ENCODE data around the gene GGA2. TPM values are rescaled to one million over a fixed set of nuclear protein-coding genes. Genes with fewer than 3 reads are reported as not detected.

GGA2 gene
- total RNA-seq, 4 donors from 2014 or later = 32.4 to 57.6 (median 49.6) TPM

- TF ChIP-seq, protein P1, sequence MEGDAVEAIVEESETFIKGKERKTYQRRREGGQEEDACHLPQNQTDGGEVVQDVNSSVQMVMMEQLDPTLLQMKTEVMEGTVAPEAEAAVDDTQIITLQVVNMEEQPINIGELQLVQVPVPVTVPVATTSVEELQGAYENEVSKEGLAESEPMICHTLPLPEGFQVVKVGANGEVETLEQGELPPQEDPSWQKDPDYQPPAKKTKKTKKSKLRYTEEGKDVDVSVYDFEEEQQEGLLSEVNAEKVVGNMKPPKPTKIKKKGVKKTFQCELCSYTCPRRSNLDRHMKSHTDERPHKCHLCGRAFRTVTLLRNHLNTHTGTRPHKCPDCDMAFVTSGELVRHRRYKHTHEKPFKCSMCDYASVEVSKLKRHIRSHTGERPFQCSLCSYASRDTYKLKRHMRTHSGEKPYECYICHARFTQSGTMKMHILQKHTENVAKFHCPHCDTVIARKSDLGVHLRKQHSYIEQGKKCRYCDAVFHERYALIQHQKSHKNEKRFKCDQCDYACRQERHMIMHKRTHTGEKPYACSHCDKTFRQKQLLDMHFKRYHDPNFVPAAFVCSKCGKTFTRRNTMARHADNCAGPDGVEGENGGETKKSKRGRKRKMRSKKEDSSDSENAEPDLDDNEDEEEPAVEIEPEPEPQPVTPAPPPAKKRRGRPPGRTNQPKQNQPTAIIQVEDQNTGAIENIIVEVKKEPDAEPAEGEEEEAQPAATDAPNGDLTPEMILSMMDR (IDR thresholded peaks at IDR 0.05; ENCODE audit: low read depth) = no peak
Measured at GRCh38 chr16:23512168-23512695, 1.9 kb upstream of the GGA2 start.

- TF ChIP-seq, protein P1 (IDR thresholded peaks at IDR 0.05; ENCODE audit: low read depth) = no peak
Measured at GRCh38 chr16:23511731-23512130, 1.4 kb upstream of the GGA2 start.

DNA sequence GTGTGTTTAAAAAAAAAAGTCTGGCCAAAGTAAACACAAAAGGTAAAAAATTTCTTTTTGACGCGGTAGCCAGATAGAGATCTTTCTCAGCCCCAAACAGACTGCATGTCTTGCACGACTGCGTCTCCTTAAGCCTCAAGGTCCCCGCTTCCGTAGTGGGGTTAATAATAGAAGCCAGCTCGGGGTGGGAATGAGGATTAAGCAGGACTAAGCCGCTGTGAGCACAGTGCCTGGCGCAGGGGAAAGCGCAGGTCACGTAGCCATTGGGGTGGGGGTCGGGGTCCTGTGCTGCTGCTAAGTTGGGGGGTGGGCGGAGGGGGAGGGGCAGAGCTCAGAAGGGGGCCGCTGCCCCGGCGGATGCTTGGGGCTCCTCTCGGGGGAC lies 521 bp downstream of the GGA2 start:
- TF ChIP-seq, protein P1 (IDR thresholded peaks at IDR 0.05; ENCODE audit: low read depth) = no peak

DNA sequence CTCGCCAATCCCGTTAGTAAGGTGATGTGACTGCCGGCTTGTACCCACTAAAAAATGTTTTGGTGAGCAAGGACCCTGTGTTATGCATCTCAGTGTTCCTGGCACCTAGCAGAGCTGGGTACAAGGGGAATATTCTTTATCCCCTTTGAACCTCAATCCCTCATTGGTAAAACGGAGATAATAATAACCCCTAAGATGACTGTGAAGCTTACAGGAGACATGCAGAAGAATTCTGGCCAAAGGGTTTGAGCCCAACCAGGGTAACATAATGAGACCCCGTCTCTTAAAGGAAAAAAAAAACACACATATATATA lies 896 bp downstream of the GGA2 start:
- TF ChIP-seq, protein P1 (IDR thresholded peaks at IDR 0.05; ENCODE audit: low read depth) = no peak

DNA sequence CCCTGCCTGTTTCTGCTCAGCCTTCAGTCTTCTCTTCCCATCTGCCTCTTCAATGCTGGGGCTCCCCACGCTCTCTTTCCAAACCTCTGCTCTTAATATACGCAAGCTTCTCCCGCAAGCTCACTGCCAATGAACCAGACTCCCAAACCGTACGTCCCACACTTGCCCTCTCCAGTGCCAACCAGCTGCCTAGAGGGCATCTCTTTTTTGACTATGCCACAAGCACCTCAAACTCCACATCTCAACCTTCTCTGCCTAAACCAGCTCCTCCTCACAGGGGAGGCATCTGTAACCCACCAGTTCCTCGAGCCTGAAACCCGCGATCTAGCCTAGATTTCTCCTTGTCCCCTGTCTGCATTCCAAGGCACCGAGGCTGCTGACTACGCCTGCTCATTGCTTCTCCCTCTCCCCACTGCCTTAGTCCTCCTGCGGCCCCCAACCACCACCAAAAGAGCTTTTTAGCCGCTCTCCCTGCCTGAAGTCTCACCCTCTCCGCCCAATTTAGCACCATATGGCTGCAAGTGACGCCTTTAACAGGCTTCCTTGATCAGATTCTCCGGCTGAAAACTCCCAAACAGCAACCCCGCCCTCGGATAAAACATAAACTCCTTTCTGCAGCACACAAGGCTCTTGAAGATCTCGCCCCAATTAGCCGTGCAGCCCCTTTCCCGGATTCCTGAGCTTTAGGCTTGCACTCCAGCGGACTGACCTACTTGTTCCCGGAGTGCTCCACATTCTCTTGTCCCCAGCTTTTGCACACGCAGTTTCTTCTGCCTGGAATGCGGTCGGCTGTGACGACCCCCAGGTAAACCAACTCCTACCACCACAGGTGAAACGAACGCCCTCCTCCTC lies 1.5 kb downstream of the GGA2 start:
- TF ChIP-seq, protein P1 (IDR thresholded peaks at IDR 0.05; ENCODE audit: low read depth) = no peak

- TF ChIP-seq, protein P1 (IDR thresholded peaks at IDR 0.05; ENCODE audit: low read depth) = no peak
Measured at GRCh38 chr16:23506606-23506994, 3.7 kb downstream of the GGA2 start.

GRCh38 chr16:23505671-23506605 lies 4.4 kb downstream of the GGA2 start:
- TF ChIP-seq, protein P1 (IDR thresholded peaks at IDR 0.05; ENCODE audit: low read depth) = no peak

Measured in subcutaneous adipose tissue (tissue), 4 donors.